ENCODE results near the gene ZNF578.
A peak's percentile ranks its signal among the peaks of the same experiment; 100 is the strongest.
"Not testable (repeated sequence)": the region's sequence is repeated elsewhere in the genome, so short reads cannot be mapped to it uniquely, and the experiment has no call there.

The ZNF578 gene

DNA sequence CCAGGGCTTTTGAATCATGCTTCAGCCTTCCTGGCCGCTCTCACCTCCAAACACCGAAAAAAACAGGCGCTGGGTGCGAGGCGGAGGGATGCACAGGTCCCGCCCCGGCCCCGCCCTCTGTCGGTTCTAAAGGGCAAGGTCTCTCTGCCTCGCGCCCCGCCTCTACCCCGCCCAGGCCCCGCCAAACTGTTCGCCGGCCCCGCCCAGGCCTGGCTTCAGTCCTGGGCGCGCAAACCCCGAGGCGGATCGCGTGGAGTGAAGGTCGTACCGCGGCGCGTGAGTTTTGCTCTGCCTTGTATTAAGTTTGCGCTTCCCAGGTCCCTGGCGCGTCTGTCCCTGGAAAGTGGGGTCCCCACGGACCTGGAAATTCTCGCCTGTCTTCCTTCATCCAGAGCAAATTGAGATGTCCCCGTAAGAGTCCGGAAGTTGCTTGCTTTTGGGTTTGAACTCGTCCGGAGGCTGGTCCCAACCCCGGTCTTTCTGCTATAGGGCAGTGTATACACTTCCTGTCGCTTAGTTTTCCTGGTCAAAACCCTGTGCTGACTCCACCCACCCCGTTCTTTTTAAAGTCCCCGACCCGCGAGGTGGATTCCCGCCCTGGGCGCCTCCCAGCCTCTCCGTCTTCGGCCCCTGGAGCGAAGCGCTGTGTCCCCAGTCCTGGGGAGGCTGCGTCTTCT, 82.6 kb downstream of the ZNF578 start:
- TF ChIP-seq, protein P1, sequence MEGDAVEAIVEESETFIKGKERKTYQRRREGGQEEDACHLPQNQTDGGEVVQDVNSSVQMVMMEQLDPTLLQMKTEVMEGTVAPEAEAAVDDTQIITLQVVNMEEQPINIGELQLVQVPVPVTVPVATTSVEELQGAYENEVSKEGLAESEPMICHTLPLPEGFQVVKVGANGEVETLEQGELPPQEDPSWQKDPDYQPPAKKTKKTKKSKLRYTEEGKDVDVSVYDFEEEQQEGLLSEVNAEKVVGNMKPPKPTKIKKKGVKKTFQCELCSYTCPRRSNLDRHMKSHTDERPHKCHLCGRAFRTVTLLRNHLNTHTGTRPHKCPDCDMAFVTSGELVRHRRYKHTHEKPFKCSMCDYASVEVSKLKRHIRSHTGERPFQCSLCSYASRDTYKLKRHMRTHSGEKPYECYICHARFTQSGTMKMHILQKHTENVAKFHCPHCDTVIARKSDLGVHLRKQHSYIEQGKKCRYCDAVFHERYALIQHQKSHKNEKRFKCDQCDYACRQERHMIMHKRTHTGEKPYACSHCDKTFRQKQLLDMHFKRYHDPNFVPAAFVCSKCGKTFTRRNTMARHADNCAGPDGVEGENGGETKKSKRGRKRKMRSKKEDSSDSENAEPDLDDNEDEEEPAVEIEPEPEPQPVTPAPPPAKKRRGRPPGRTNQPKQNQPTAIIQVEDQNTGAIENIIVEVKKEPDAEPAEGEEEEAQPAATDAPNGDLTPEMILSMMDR (IDR thresholded peaks at IDR 0.05; ENCODE audit: low read depth, low read length, missing control alignments): no peak
- peak overlapping the region; percentile 58 for H3K4me3 ChIP-seq (ENCODE audit: low read depth, low read length)
- DNase-seq (ENCODE audit: low read depth): peak; percentile 62

DNA sequence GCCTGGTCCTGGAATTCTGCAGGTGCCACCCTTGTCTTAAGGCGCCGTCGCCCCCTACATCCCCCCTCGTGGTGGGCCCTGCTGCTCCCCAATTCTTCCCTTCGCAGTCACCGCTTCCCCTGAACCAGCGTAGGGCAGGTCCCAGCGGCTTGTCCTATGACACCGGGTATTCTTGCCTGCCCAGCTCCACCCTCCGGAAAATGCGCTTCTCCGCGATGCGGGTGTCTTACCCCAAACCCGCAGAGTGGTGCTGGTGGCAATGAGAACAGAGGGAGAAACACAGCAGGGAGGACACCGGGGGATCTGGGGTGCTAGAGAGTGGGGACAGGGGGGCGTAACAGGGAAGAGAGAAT, 83.1 kb downstream of the ZNF578 start:
- DNase-seq (ENCODE audit: low read depth): no peak
- TF ChIP-seq, protein P1 (IDR thresholded peaks at IDR 0.05; ENCODE audit: low read depth, low read length, missing control alignments): no peak
- peak overlapping the region; percentile 58 for H3K4me3 ChIP-seq (ENCODE audit: low read depth, low read length)

DNA sequence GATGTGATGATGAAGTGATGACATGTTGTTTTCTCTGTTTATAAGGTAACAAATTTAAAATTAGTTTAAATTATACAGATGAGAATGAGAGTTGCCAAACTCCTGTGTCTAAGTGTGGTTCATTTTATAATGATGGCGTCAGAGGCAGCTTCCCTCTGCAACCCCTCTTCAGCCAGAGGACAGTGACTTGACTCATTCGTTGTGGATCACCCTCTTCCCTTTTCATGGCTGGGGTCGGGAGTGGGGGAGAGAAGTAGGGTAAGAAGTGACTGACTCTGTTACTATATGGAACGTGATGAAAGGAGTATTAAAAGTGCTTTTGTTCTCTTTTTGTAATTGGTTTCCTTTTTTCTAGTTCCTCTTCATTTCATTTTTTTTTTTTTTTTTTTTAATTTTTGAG, 85.5 kb downstream of the ZNF578 start:
- not testable (repeated sequence) for H3K4me3 ChIP-seq (ENCODE audit: low read depth, low read length); DNase-seq (ENCODE audit: low read depth)

DNA sequence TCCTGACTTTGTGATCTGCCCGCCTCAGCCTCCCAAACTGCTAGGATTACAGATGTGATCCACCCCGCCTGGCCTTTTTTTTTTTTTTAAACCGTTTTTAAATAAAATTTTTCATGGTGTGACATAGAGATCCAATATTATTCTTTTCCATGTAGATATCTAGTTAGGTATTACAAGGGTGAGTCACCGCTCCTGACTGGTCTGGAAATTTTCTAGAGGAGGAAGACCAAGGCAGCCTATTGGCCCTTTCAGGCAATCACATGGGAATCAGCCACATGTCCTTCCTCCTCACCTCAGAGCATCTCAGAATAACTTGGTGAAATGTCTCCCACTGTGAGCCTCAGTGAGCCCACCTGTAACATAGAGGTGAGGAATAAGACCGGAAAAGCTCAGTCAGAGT, 87.8 kb downstream of the ZNF578 start:
- not testable (repeated sequence) for H3K4me3 ChIP-seq (ENCODE audit: low read depth, low read length); DNase-seq (ENCODE audit: low read depth)

DNA sequence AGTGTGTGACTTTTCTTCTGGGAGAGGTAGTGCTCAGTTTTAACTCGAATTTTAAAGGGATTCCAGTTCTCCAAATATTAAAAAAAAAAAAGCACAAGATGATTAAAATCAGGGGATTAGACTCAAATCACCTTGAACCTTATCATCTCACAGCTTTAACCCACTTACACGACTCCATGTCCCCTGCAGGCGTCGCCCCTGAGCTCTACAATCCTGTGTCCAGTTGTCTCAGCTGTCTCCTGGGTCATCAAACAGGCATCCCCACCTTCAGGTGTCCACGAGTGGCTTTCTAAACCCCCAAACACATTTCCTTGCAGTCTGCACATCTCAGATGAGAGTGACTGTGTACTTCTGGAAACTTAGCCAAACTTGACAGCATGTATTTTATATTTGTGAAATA, 88.3 kb downstream of the ZNF578 start:
- H3K4me3 ChIP-seq (ENCODE audit: low read depth, low read length): no peak overlapping the region
- TF ChIP-seq, protein P1 (IDR thresholded peaks at IDR 0.05; ENCODE audit: low read depth, low read length, missing control alignments): no peak
- DNase-seq (ENCODE audit: low read depth): no peak

DNA sequence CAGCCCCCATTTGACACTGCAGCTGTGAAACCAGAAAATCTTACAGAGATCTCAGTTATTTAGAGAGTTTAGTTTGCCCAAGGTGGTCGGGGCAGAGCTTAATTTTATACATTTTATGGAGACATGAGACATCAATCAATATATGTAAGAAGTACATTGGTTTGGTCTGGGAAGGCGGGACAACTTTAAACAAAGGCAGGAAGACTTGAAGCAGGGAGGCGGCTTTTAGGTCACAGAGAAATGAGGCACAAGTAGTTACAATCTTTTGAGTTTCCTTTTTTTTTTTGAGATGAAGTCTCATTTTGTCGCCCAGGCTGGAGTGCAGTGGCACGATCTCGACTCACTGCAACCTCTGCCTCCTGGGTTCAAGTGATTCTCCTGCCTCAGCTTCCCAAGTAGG, 89.2 kb downstream of the ZNF578 start:
- not testable (repeated sequence) for H3K4me3 ChIP-seq (ENCODE audit: low read depth, low read length); DNase-seq (ENCODE audit: low read depth)

DNA sequence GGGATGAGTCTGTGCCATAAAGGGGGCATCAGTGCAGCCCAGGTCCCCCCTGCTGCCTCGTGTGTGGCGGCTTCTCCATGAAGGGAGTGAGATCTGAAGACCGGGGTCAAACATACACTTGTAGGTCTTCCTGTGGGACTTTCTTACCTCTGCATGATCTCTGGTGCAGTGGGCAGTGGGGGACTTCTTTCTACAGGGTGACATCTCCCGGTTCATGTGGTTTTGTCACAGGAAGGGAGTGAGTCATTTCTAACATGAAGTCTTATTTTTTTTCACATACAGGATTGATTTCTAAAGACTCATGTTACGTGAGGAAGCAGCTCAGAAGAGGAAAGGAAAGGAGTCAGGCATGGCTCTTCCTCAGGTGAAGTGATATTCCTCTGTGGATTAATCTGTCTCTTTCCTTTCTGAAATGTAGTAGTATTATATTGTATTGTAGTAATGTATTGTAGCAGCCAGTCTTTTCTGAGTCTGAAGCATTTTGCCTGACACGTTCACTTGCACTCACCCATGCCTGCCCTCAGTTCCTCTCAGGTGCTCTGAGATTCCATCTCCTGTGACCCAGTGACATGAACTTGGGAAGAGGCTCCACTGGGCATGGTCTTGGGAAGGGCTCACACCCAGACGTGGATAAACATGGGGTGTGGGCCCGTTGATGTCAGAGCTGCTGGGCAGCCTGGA, 89.8 kb downstream of the ZNF578 start:
- TF ChIP-seq, protein P1 (IDR thresholded peaks at IDR 0.05; ENCODE audit: low read depth, low read length, missing control alignments): no peak
- H3K4me3 ChIP-seq (ENCODE audit: low read depth, low read length): no peak overlapping the region
- DNase-seq (ENCODE audit: low read depth): peak; percentile 25

DNA sequence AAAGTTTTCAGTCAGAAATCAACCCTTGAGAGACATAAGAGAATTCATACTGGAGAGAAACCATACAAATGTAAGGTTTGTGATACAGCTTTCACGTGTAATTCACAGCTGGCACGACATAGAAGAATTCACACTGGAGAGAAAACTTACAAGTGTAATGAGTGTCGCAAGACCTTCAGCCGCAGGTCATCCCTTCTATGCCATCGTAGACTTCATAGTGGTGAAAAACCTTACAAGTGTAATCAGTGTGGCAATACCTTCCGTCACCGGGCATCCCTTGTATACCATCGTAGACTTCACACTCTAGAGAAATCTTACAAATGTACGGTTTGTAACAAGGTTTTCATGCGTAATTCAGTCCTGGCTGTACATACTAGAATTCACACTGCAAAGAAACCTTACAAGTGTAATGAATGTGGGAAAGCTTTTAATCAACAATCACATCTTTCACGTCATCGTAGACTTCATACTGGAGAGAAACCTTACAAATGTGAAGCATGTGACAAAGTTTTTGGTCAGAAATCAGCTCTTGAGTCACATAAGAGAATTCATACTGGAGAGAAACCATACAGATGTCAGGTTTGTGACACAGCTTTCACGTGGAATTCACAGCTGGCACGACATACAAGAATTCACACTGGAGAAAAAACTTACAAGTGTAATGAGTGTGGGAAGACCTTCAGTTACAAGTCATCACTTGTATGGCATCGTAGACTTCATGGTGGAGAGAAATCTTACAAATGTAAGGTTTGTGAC, 101.0 kb downstream of the ZNF578 start:
- DNase-seq (ENCODE audit: low read depth): no peak
- H3K4me3 ChIP-seq (ENCODE audit: low read depth, low read length): no peak overlapping the region
- TF ChIP-seq, protein P1 (IDR thresholded peaks at IDR 0.05; ENCODE audit: low read depth, low read length, missing control alignments): no peak
